ENCODE measurements around the gene ZBTB7C.

GRCh38 chr18:48391868-48392267 lies 17.3 kb downstream of the ZBTB7C start:
- TF ChIP-seq CTCF (optimal IDR thresholded peaks at IDR 0.05 in 1 of 3, IDR thresholded peaks at IDR 0.05 in 1 of 3, conservative IDR thresholded peaks at IDR 0.05 in 1 of 3; ENCODE audit: extremely low read depth in 1 of 3, insufficient read depth in 2 of 3, low read length in 3 of 3) (no peak), EZH2 (IDR thresholded peaks at IDR 0.05; ENCODE audit: low read length) (no peak)
